Stomach (tissue), 4 donors: ENCODE data around the gene ABLIM2.

Experiments used
- CTCF ChIP-seq, 7 experiments: fragments of 450-650 bp in 4 of 7; fragments of 200-600 bp in 3 of 7; sonication (generic) in 3 of 7; IDR thresholded peaks; one replicate each; pipeline ENCODE4 v1.5.1; 2016 to 2019; ENCODE audit warnings: antibody characterized with exemption in 7 of 7, control low read depth in 2 of 7, mild to moderate bottlenecking in 1 of 7
- POLR2A ChIP-seq, 4 donors: fragments of 450-650 bp; IDR thresholded peaks; one replicate each; pipeline ENCODE4 v1.6.1; 2016; ENCODE audit warnings: antibody characterized with exemption in 4 of 4, control low read depth in 2 of 4, mild to moderate bottlenecking in 1 of 4, moderate library complexity in 1 of 4
- POLR2AphosphoS5 ChIP-seq, 3 donors: sonication (generic); formaldehyde crosslinking; IDR thresholded peaks; one replicate each; pipeline ENCODE4 v1.6.1; 2016; ENCODE audit warnings: antibody characterized with exemption in 3 of 3

DNA sequence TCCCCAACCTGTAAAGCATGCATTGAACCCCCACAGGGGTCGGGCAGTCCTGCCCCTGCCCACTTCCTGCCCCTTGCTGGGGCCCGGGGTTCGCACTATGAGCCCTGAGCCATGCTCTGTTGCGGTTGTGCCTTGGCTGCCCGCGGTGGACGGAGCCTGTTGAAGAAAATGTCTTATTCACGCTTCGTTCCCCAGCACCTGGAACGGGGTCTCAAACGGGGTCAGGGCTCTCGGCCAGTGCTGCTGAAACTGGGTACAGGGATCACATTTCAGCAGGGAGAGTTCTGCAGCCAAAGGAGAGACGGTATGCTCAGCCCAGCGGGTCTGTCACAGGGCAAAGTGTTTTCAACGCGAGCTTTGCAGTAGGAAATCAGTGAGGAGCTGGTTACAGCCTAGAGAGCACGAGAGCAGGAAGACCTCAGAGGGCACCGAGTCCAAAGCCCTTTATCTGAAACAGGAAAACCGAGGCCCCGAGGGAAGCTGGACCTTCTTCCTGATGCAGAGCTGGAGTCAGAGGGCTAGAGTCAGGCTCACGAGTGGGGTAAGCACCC lies 172.6 kb downstream of the ABLIM2 start:
- TF ChIP-seq POLR2A (IDR thresholded peaks at IDR 0.05) (no peak), CTCF (IDR thresholded peaks at IDR 0.05) (no peak), POLR2AphosphoS5 (IDR thresholded peaks at IDR 0.05) (no peak)
